GM12801 (cell line): ENCODE measurements around the gene TP53AIP1.

Experiments used
- TF ChIP-seq, protein P1 (sequence below): IDR thresholded peaks from one replicate; pipeline ENCODE4 v1.5.1; 2011; ENCODE audit warnings: control low read depth; ENCODE audit not compliant: insufficient read length; ENCODE audit errors: extremely low read depth

Gene TP53AIP1

DNA sequence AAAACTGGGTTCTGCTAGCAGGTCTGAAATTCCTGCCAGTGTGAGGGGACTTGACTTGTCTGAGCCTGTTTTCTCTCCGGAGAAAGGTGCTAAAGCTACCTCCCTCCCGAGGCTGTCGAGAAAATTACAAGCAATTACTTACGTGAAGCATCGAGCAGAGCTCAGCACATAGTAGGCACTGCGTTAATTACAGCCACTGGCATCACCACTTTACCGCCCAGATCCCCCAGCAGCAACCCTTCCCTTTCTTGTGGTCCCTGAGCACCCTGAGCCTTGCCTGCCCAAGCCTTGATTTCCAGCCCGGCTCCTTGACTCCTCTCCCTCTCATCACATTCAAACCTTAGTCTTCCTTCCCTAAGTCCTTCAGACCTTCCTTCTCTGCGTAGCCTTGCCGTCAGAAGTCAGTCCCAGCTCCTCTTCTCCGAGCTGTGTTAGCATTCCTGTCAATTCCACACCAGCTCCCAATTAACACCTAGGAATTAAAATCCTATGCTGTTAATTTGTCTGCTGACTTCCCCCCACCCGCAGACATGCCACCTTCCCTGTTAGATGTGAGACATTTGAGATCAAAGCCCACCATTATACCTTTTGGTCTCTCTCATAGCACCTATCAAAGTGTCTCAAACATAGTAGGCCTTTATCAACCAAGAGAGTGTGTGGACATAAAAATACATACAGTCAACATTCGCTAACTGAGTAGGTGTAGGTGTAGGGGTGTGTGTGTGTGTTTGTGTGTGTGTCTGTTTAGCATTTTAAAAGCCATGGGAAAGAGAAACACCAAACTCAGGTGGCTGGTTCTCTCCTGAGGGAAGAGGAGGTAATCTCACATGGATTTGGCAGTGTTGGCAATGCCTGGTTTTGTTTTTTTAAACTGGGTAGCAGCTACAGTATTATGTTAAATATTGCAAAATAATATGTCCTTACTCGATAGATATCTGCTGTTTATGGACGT lies 54.4 kb downstream of the TP53AIP1 start:
- TF ChIP-seq, protein P1, sequence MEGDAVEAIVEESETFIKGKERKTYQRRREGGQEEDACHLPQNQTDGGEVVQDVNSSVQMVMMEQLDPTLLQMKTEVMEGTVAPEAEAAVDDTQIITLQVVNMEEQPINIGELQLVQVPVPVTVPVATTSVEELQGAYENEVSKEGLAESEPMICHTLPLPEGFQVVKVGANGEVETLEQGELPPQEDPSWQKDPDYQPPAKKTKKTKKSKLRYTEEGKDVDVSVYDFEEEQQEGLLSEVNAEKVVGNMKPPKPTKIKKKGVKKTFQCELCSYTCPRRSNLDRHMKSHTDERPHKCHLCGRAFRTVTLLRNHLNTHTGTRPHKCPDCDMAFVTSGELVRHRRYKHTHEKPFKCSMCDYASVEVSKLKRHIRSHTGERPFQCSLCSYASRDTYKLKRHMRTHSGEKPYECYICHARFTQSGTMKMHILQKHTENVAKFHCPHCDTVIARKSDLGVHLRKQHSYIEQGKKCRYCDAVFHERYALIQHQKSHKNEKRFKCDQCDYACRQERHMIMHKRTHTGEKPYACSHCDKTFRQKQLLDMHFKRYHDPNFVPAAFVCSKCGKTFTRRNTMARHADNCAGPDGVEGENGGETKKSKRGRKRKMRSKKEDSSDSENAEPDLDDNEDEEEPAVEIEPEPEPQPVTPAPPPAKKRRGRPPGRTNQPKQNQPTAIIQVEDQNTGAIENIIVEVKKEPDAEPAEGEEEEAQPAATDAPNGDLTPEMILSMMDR, result no peak

DNA sequence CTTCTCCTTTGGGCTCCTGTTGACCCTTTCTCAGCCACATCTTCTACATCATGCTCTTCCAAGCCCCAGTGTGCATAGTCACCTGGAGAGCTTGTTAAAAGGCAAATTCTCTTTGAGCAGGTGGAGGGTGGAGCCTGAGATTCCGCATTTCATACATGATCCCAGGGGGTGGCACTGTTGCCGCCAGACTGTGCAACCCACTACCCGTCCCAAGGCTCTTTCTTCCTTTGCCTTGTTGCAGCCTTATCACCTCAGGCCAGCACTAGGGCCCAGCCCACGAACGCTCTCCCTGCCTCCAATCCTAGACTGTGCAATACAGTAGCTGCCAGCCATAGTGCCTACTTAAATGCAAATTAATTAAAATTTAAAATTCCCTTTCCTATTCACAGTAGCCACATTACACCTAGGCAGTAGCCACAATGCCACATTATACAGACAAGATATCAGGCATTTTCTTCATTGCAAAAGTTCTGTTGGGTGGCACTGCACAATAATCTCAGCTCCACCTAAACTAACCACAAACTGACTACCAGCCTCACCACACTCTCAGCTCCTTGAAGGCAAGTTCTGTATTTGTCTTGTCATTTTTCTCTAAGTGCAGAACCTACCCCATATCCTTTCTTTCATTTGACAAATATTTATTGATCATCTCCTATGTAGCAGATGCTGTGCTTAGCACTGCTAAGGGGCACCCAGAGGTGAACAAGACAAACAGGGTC lies 56.1 kb downstream of the TP53AIP1 start:
- TF ChIP-seq, protein P1, result no peak
